Kidney (tissue), 14 donors: ENCODE data around the gene FOLR1. TPM values are rescaled to one million over a fixed set of nuclear protein-coding genes. Genes with fewer than 3 reads are reported as not detected.

ENCODE experiments used
- DNase-seq, 5 donors: peaks; one replicate each; pipeline ENCODE4 v3.0.0-alpha.2; 2013 to 2020
- FAIRE-seq: peaks from 2 replicates; lab custom pipeline; 2012; peaks lifted over from hg19 to GRCh38; lab: Jason Lieb, UNC
- H3K27ac ChIP-seq, 2 donors: one replicate each; pipeline ENCODE4 v1.7.0; 2013; ENCODE audit warnings: low read depth in 2 of 2, low read length in 2 of 2, inconsistent platforms in 1 of 2
- H3K27me3 ChIP-seq: one replicate; pipeline ENCODE4 v1.7.1; 2013; ENCODE audit warnings: low read length, inconsistent platforms; ENCODE audit not compliant: control insufficient read depth, insufficient read depth
- H3K36me3 ChIP-seq, 3 donors: one replicate each; pipeline versions ENCODE4 v1.7.0 to v1.7.1; 2013; ENCODE audit warnings: low read length in 3 of 3, control low read depth in 1 of 3, inconsistent platforms in 1 of 3; ENCODE audit not compliant: insufficient read depth in 3 of 3, control insufficient read depth in 2 of 3
- H3K4me1 ChIP-seq, 3 donors: one replicate each; pipeline versions ENCODE4 v1.7.0 to v1.7.1; 2013; ENCODE audit warnings: low read length in 3 of 3, inconsistent platforms in 1 of 3, low read depth in 1 of 3; ENCODE audit not compliant: control insufficient read depth in 2 of 3, insufficient read depth in 2 of 3
- H3K4me3 ChIP-seq, 3 donors: one replicate each; pipeline versions ENCODE4 v1.7.0 to v1.8.1; 2013; ENCODE audit warnings: low read length in 3 of 3, control low read depth in 1 of 3, inconsistent platforms in 1 of 3
- H3K9ac ChIP-seq, 3 donors: one replicate each; pipeline versions ENCODE4 v1.7.0 to v1.7.1; 2013; ENCODE audit warnings: low read length in 3 of 3, control low read depth in 1 of 3, inconsistent platforms in 1 of 3
- H3K9me3 ChIP-seq, 3 donors: one replicate each; pipeline versions ENCODE4 v1.7.0 to v1.7.1; 2013; ENCODE audit warnings: low read length in 3 of 3, control low read depth in 1 of 3, inconsistent platforms in 1 of 3; ENCODE audit not compliant: control insufficient read depth in 2 of 3, insufficient read depth in 1 of 3
- CTCF ChIP-seq: IDR thresholded peaks from 3 replicates; pipeline ENCODE4 v1.5.1; 2012; ENCODE audit warnings: mild to moderate bottlenecking, moderate library complexity, borderline replicate concordance; ENCODE audit not compliant: insufficient read depth; ENCODE audit errors: extremely low read depth
- intact Hi-C: fragments of 100-400 bp; cut with DNase I; formaldehyde crosslinking; loops from one replicate; pipeline ENCODE4 v1.11.1; 2022
- polyA plus RNA-seq: library from polyadenylated mRNA; stranded (reverse); fragments of 350-450 nt; fragmentation: Illumina TruSeq; extraction: RNeasy Lipid Tissue Mini Kit (QIAGEN cat#74804); gene quantifications from one replicate; pipeline ENCODE4 v1.2.3, GENCODE V29; 2014; ENCODE audit warnings: low read depth, low replicate concordance; ENCODE audit not compliant: insufficient read depth
- total RNA-seq: library from RNA; stranded (reverse); fragmentation: NEBNext Ultra II Directional; extraction: Animal tissue kit (Norgen Biotek cat#: 25700); gene quantifications from one replicate; pipeline ENCODE4 v1.2.1, GENCODE V29; 2021
- donor health status: control.
- donor health status: control.
- donor health status: control.
- donor health status: control.
- donor health status: control.
- donor health status: DM: yes; HTN: yes; CAD: no.
- donor health status: Normal renal cell carcinoma (clear cell type).

FOLR1 gene
- total and polyA plus RNA-seq, 2 donors from 2014 or later: 41.2 to 297 TPM

- intact Hi-C loops: no loop called here
- Histone ChIP-seq H3K9me3 (no peaks in the 10 kb centered on the region), H3K27me3 (no peaks in the 10 kb centered on the region), H3K36me3 (peaks cover 6 to 51% (median 35%) of the 10 kb centered on the region in 3 donors), H3K4me1 (peaks cover 0 to 13% (median 5%) of the 10 kb centered on the region in 3 donors), H3K27ac (no peak overlapping the region), H3K9ac (no peak overlapping the region), H3K4me3 (no peak overlapping the region)
- peak; percentile 3 for TF ChIP-seq CTCF
- peak in 4 of 5 donors; percentile 17 to 73 (median 31) for DNase-seq
- no peak for FAIRE-seq
These were observed 36.4 kb downstream of the FOLR1 start for GRCh38 chr11:72228229-72228843.

- H3K4me3 ChIP-seq: no peak overlapping the region
- peaks cover 0 to 13% (median 5%) of the 10 kb centered on the region in 3 donors for H3K4me1 ChIP-seq
- DNase-seq (peak in 1 of 5 donors; percentile 2), FAIRE-seq (no peak)
- no peak overlapping the region for H3K9ac ChIP-seq
- no peaks in the 10 kb centered on the region for H3K9me3 ChIP-seq
- H3K27ac ChIP-seq: no peak overlapping the region
- no peaks in the 10 kb centered on the region for H3K27me3 ChIP-seq
- peaks cover 8 to 56% (median 39%) of the 10 kb centered on the region in 3 donors for H3K36me3 ChIP-seq
- intact Hi-C loops: no loop called here
- TF ChIP-seq CTCF: no peak
These were observed 36.9 kb downstream of the FOLR1 start for GRCh38 chr11:72228844-72229231.

DNA sequence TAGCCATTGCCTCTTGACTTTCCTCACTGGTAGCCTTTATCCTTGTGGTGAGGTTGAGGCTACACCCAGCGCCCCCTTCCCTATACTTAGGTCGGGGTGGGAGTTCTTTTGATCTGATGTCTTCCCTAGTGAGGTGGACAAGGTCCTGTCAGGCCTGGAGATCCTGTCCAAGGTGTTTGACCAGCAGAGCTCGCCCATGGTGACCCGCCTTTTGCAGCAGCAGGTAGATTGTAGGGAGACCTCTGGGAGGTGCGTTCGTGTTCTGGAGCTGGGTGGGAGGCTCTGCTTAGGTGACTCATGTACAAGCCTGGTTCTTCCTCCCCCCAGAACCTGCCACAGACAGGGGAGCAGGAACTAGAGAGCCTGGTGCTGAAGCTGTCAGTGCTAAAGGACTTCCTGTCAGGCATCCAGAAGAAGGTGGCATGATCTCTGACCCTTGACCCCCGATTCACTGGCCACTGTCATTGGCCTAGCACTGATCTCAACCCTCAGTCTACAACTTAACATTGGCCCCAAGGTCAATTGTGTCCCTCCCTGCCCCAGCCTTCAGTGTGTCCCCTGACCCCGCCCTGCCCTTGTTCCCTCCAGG is 37.5 kb downstream of the FOLR1 start:
- intact Hi-C loops: no loop called here
- H3K9me3 ChIP-seq: no peaks in the 10 kb centered on the region
- FAIRE-seq: no peak

More for the DNA sequence above, 37.5 kb downstream of the FOLR1 start:
- no peak for TF ChIP-seq CTCF
- DNase-seq: peak in 1 of 5 donors; percentile 5
- Histone ChIP-seq H3K27ac (no peak overlapping the region), H3K9ac (no peak overlapping the region), H3K4me1 (peaks cover 0 to 13% (median 5%) of the 10 kb centered on the region in 3 donors), H3K4me3 (no peak overlapping the region), H3K27me3 (no peaks in the 10 kb centered on the region), H3K36me3 (peaks cover 9 to 60% (median 44%) of the 10 kb centered on the region in 3 donors)
